ENCODE measurements around the gene ZNF548. TPM values are rescaled to one million over a fixed set of nuclear protein-coding genes. Genes with fewer than 3 reads are reported as not detected.

Gene ZNF548
- polyA plus RNA-seq, 3 donors: 4.6 to 20.7 (median 6.0) TPM

DNA sequence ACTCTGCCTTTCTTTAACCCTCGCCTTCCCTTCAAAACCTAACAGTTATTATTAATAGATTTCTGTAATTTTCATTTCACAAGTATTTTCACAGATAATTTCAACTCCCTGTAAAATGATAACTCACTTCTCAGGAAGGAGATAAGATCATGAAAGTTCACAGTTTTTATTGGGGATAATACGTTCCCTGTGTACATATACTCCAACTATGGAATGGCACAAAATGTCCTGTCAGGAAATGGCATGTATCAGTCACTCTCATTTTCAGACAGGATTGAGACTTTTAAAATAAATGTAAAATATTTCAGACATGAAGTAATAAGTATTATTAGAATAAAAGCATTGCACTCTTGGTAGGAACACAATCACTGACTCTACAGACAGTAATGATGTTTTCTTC lies 27.2 kb upstream of the ZNF548 start:
- TF ChIP-seq, protein P1, sequence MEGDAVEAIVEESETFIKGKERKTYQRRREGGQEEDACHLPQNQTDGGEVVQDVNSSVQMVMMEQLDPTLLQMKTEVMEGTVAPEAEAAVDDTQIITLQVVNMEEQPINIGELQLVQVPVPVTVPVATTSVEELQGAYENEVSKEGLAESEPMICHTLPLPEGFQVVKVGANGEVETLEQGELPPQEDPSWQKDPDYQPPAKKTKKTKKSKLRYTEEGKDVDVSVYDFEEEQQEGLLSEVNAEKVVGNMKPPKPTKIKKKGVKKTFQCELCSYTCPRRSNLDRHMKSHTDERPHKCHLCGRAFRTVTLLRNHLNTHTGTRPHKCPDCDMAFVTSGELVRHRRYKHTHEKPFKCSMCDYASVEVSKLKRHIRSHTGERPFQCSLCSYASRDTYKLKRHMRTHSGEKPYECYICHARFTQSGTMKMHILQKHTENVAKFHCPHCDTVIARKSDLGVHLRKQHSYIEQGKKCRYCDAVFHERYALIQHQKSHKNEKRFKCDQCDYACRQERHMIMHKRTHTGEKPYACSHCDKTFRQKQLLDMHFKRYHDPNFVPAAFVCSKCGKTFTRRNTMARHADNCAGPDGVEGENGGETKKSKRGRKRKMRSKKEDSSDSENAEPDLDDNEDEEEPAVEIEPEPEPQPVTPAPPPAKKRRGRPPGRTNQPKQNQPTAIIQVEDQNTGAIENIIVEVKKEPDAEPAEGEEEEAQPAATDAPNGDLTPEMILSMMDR (IDR thresholded peaks at IDR 0.05): no peak
- H3K9me3 Mint-ChIP-seq: peaks cover 30 to 87% (median 81%) of the 10 kb centered on the region in 7 donors
- Histone ChIP-seq H3K9me3 (replicated peaks in 1 of 2; ENCODE audit: control insufficient read depth in 1 of 2, insufficient read depth in 1 of 2, low read length in 2 of 2) (peaks cover 44 to 75% of the 10 kb centered on the region in 2 donors), H4K20me1 (ENCODE audit: insufficient read depth, low read length) (no peaks in the 10 kb centered on the region), H2AFZ (ENCODE audit: insufficient read depth, low read depth, low read length, poor library complexity, severe bottlenecking) (peak overlapping the region; percentile 92), H3K4me2 (replicated peaks; ENCODE audit: extremely low read depth, low read length, poor library complexity, severe bottlenecking) (peak overlapping the region; percentile 79), H3K27ac (ENCODE audit: low read depth in 1 of 2, low read length in 2 of 2) (peak overlapping the region in 1 of 2 donors; percentile 89), H3K36me3 (replicated peaks in 1 of 2; ENCODE audit: control insufficient read depth in 1 of 2, insufficient read depth in 2 of 2, low read length in 2 of 2) (peaks cover 0 to 17% of the 10 kb centered on the region in 2 donors), H3K4me3 (replicated peaks in 1 of 3; ENCODE audit: low read depth in 2 of 3, low read length in 3 of 3) (peak overlapping the region in 1 of 3 experiments; percentile 76), H3K4me1 (ENCODE audit: control insufficient read depth in 1 of 2, insufficient read depth in 2 of 2, low read length in 2 of 2) (peaks cover 12 to 14% of the 10 kb centered on the region in 2 donors), H3K79me2 (ENCODE audit: insufficient read depth, low read length) (peaks cover 10% of the 10 kb centered on the region), H3K27me3 (ENCODE audit: control insufficient read depth in 2 of 2, insufficient read depth in 2 of 2, low read length in 2 of 2) (no peaks in the 10 kb centered on the region), H3K9ac (ENCODE audit: insufficient read depth, low read length, poor library complexity, severe bottlenecking) (peak overlapping the region; percentile 42)
- H3K27ac Mint-ChIP-seq: peak overlapping the region in 1 of 7 donors; percentile 97
- peak overlapping the region in 1 of 2 donors; percentile 72 for H3K4me3 Mint-ChIP-seq
- DNase-seq: no peak
- no CpG with 5 or more reads among the region's 2 CpGs for WGBS (ENCODE audit: insufficient coverage)
- H3K27me3 Mint-ChIP-seq (ENCODE audit: low read depth in 3 of 3): peaks cover 1 to 6% (median 4%) of the 10 kb centered on the region in 3 donors
- H3K4me1 Mint-ChIP-seq: peaks cover 10% of the 10 kb centered on the region
- peaks cover 19 to 34% of the 10 kb centered on the region in 2 donors for H3K36me3 Mint-ChIP-seq
- intact Hi-C loops (cut with micrococcal nuclease): loop anchor here (2.0 to 10.0 kb wide), 4 partner anchors 26 to 822 kb away; partner anchors contain the start of genes ZNF274 (in 1 of the 2), ZNF329 (in 1 of the 2), ZNF548 (in 1 of the 2) and ZNF749 (in 1 of the 2)

DNA sequence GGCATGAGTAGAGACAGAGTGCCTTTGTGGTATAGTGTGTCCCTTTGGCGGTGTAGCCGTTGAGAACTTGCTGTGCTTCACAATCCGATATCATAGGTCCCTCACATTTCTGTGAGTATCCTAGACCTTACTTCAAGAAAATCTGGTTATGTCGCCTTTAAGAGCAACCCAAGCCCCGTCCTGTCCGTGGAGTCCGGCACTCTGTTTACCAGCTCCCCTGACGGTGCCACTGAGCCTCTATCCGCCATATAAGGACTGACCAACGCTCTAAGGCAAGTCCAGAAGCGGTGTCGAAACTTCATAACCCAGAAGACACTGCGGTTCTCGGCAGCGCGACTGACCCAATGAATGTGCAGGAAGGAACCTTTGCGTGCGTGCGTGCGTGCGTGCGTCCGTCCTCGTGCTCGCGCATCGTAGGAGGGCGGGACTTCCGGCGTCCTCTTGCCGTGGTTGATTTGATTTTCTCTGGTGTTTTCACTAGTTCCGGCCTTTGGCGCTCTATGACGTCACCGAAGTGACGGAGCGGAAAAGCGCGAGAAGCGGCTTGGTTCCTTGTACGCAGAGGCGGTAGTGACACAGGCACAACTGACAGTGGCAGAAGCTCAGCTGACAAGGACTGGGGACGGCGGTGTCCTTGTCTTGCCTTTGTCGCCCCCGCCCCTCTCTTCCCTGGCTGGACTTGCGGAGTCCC lies 26.5 kb upstream of the ZNF548 start, which contains the start of the genes TRAPPC2B and ZNF547:
TSS of gene TRAPPC2B (plus strand) at position 555 of the 691 bp plus-strand sequence. CDS start 1,283 bp downstream, outside the sequence.
TSS of gene ZNF547 (plus strand) at position 555 of the 691 bp plus-strand sequence. CDS start 5,005 bp downstream, outside the sequence.
- Mint-ChIP-seq H3K27me3 (ENCODE audit: low read depth in 3 of 3) (peaks cover 1 to 6% (median 4%) of the 10 kb centered on the region in 3 donors), H3K9me3 (peaks cover 28 to 84% (median 76%) of the 10 kb centered on the region in 7 donors), H3K27ac (peak within 1 kb of the TSS; percentile 85 to 97 (median 93)), H3K4me1 (peaks cover 10% of the 10 kb centered on the region), H3K36me3 (peaks cover 19 to 28% of the 10 kb centered on the region in 2 donors), H3K4me3 (peak within 1 kb of the TSS; percentile 81 to 86)
- no peaks in the 10 kb centered on the region for H3K27me3 ChIP-seq (ENCODE audit: control insufficient read depth in 2 of 2, insufficient read depth in 2 of 2, low read length in 2 of 2)
- peaks cover 0 to 10% of the 10 kb centered on the region in 2 donors for H3K36me3 ChIP-seq (replicated peaks in 1 of 2; ENCODE audit: control insufficient read depth in 1 of 2, insufficient read depth in 2 of 2, low read length in 2 of 2)
- 2% methylated on average over 44 of the region's 47 CpGs for WGBS (ENCODE audit: insufficient coverage)
- peak within 1 kb of the TSS; percentile 79 for H3K4me2 ChIP-seq (replicated peaks; ENCODE audit: extremely low read depth, low read length, poor library complexity, severe bottlenecking)
- intact Hi-C loops (cut with micrococcal nuclease): loop anchor here (2.0 to 10.0 kb wide), 4 partner anchors 26 to 822 kb away; partner anchors contain the start of genes ZNF274 (in 1 of the 2), ZNF329 (in 1 of the 2), ZNF548 (in 1 of the 2) and ZNF749 (in 1 of the 2)
- TF ChIP-seq, protein P1 (IDR thresholded peaks at IDR 0.05): no peak
- peak within 1 kb of the TSS; percentile 40 to 76 (median 54) for H3K4me3 ChIP-seq (replicated peaks in 1 of 3; ENCODE audit: low read depth in 2 of 3, low read length in 3 of 3)
- peak within 1 kb of the TSS; percentile 83 to 89 for H3K27ac ChIP-seq (ENCODE audit: low read depth in 1 of 2, low read length in 2 of 2)
- H3K9me3 ChIP-seq (replicated peaks in 1 of 2; ENCODE audit: control insufficient read depth in 1 of 2, insufficient read depth in 1 of 2, low read length in 2 of 2): peaks cover 37 to 72% of the 10 kb centered on the region in 2 donors
- peak within 1 kb of the TSS; percentile 83 for H3K9ac ChIP-seq (ENCODE audit: insufficient read depth, low read length, poor library complexity, severe bottlenecking)
- H3K4me1 ChIP-seq (ENCODE audit: control insufficient read depth in 1 of 2, insufficient read depth in 2 of 2, low read length in 2 of 2): peaks cover 12 to 14% of the 10 kb centered on the region in 2 donors
- peak; percentile 97 to 100 (median 100) for DNase-seq
- H2AFZ ChIP-seq (ENCODE audit: insufficient read depth, low read depth, low read length, poor library complexity, severe bottlenecking): peak within 1 kb of the TSS; percentile 92
- peaks cover 10% of the 10 kb centered on the region for H3K79me2 ChIP-seq (ENCODE audit: insufficient read depth, low read length)
- no peaks in the 10 kb centered on the region for H4K20me1 ChIP-seq (ENCODE audit: insufficient read depth, low read length)

Measured in CD14-positive monocyte (primary cell).